Hematopoietic multipotent progenitor cell treated with erythropoietin and hydrocortisone succinate and interleukin-3 and kit ligand, for 17 days (in vitro differentiated cells): ENCODE data around the gene LEFTY1.

Experiments used
- DNase-seq: peaks from one replicate; pipeline ENCODE4 v3.0.0-alpha.2; 2015; ENCODE audit warnings: low spot score

LEFTY1 gene

DNA sequence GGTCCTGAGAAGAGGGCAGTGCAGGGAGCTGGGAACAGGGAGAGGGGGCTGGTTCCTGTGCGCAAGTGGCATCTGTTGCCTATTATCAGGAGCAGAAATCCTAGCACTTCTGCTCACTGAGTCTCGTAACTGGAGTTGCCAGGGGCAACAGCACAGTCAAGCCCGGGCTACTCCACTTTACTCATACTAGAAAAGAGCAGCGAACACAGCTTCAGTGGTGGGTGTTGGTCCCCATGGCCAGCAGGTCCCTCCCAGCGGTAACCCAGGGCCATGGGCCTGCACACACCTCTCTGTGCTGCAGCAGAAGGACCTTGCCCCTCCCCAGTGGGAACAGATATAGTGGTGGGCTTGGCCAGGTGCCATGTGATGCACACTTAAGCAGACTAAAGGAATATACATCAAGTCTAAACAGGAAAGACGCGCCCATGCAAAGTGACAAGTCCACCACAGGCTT is 26.6 kb upstream of the LEFTY1 start:
- DNase-seq = no peak

DNA sequence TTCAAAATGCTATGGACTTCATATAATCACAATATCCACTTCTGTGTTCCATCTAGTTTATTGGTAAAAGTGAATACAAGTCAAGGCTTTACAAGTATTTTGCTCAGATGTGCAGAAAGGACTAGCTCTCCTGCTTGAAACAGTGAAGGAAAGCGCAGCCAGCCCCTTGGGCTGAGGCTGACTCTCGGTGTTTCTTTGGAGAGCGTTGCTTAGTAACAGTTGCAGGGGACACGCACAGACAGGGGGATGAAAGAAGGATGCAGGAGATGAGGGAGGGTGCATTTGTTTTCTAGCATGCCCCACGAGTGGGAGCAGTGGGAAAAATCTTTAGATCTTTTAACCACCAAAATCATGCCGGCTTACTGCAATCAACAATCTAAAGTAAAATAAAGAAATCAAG is 26.0 kb upstream of the LEFTY1 start:
- DNase-seq = no peak

- DNase-seq = no peak
Measured at GRCh38 chr1:225914391-225914790, 25.4 kb upstream of the LEFTY1 start.

- DNase-seq = peak; percentile 72
Measured at GRCh38 chr1:225911191-225912130, 22.5 kb upstream of the LEFTY1 start.

GRCh38 chr1:225909477-225909876 is 20.5 kb upstream of the LEFTY1 start:
- no peak for DNase-seq

DNA sequence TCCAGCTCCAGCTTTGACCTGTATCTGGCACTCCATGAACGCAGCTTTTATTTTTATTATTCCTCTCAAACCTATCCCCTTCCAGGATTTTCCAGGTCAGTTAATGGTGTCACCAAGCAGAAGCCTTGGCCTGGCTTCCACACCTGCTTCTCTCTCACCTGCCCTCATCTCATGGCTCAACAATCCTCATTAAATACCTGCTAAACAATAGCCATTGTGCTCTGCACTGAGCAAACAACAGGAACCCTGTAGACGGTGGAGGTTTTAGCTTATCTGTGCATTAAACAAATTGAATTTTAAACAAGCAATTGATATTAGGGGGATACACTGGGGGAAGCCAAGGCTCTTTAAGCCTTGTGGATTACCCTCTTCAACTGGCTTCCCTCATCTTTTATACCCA is 19.8 kb upstream of the LEFTY1 start:
- DNase-seq = no peak

GRCh38 chr1:225908013-225908640 is 19.2 kb upstream of the LEFTY1 start:
- DNase-seq = no peak

DNA sequence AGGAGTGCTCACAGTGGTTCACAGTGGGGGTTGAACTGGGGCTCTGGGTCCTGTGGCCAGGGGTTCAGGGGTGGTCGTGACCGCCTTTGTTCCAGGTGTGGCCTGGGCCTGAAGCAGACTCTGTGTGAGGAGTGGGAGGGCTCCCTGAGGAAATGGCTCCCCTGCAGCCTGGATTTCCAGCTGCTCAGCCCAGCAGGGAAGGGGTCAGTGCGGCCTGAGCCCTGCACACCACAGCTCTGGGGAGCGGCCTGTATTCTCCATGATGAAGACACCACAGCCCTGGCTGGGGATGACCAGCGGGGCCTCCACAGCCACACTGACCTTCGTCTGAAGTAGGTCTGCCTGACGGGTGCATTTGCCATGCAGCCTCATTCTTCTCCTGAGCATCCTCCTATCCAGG is 18.4 kb upstream of the LEFTY1 start:
- no peak for DNase-seq

- no peak for DNase-seq
Measured at GRCh38 chr1:225906467-225906866, 17.5 kb upstream of the LEFTY1 start.

GRCh38 chr1:225903623-225904022 is 14.7 kb upstream of the LEFTY1 start:
- no peak for DNase-seq

DNA sequence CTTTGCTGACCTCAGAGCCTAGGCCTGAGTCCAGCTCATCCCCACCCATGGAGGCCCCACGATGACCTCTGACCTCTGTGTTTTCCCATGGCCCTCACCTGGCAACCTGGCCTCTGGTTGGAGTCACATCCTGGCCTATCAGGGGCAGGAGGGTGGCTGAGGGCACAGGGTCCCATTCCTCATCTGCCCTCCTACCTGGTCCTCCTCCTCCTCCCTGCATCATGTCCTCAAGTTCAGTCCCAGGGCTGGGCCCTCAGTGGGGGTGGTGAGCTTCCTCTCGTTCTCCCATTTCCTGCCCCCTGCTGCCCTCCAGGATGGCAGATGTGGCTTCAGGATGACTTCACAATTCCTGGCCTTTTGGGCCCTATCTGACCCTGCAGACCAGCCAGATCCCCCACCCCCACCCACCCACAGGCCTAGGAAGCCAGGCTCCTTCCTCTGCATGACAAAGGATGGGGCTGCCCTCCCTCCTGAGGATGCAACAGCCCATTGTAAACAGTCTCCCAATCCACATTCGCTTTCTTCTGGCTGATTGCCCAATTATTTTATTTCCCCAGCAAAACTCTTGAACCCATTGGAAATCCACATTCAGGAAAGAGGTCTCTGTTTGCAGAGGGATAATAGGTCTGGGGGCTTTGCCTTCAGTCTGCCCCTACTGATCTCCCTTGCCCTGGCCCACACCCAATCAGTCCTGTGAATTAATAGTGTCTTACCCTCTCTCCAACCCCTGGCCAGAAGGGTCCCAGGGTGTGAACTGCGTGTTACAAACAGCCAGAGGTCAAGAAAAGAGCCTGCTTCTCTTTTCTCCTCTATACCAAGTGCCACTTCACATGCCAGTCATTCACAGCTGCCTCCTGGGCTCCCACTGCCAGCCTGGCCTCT is 10.3 kb upstream of the LEFTY1 start:
- no peak for DNase-seq

- DNase-seq = no peak
Measured at GRCh38 chr1:225897595-225898514, 8.9 kb upstream of the LEFTY1 start.

GRCh38 chr1:225896937-225897549 is 8.1 kb upstream of the LEFTY1 start:
- no peak for DNase-seq

- DNase-seq = no peak
Measured at GRCh38 chr1:225896494-225896893, 7.5 kb upstream of the LEFTY1 start.

DNA sequence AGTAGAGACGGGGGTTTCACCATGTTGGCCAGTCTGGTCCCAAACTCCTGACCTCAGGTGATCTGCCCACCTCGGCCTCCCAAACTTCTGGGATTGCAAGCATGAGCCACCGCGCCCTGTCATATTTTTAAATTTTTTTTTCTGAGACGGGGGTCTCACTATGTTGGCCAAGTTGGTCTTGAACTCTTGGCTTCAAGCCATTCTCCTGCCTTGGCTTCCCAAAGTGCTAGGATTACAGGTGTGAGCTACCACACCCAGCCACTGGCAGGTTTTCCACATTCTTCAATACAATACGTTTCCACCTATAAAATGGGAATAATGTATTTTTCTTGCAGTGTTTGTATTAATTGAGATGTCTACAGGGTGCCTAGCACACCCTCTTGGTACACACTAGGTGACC is 3.4 kb upstream of the LEFTY1 start:
- no peak for DNase-seq

- no peak for DNase-seq
Measured at GRCh38 chr1:225891229-225891972, 2.5 kb upstream of the LEFTY1 start.

GRCh38 chr1:225890346-225891228 is 1.6 kb upstream of the LEFTY1 start:
- DNase-seq = no peak

GRCh38 chr1:225889743-225890142 is 797 bp upstream of the LEFTY1 start:
- DNase-seq = no peak

GRCh38 chr1:225888289-225888897 is 553 bp downstream of the LEFTY1 start:
- no peak for DNase-seq
